Neural progenitor cell (in vitro differentiated cells): ENCODE results near the gene HLTF. TPM values are rescaled to one million over a fixed set of nuclear protein-coding genes. Genes with fewer than 3 reads are reported as not detected.
A peak's percentile ranks its signal among the peaks of the same experiment; 100 is the strongest.

ENCODE experiments used
- DNase-seq: peaks from one replicate; pipeline ENCODE4 v3.0.0-alpha.2; 2016; ENCODE audit warnings: low spot score
- H2AFZ ChIP-seq: fragments of 200-600 bp; sonication (generic); replicated peaks from 2 replicates; pipeline ENCODE4 v1.6.1; 2016; ENCODE audit warnings: antibody characterized with exemption
- H3F3A ChIP-seq: fragments of 200-600 bp; sonication (generic); 2 replicates; pipeline ENCODE4 v1.6.1; 2016; ENCODE audit warnings: antibody characterized with exemption, low read depth
- H3K27ac ChIP-seq: fragments of 200-600 bp; sonication (generic); 2 replicates; pipeline ENCODE4 v1.5.1; 2016; ENCODE audit warnings: mild to moderate bottlenecking
- H3K27me3 ChIP-seq: fragments of 200-600 bp; sonication (generic); 2 replicates; pipeline ENCODE4 v1.6.1; 2016; ENCODE audit warnings: mild to moderate bottlenecking, moderate library complexity
- H3K36me3 ChIP-seq: fragments of 200-600 bp; sonication (generic); 2 replicates; pipeline ENCODE4 v1.5.1; 2016
- H3K4me1 ChIP-seq: fragments of 200-600 bp; sonication (generic); 2 replicates; pipeline ENCODE4 v1.6.1; 2016; ENCODE audit warnings: mixed run types
- H3K4me2 ChIP-seq: fragments of 200-600 bp; sonication (generic); 2 replicates; pipeline ENCODE4 v1.6.1; 2016
- H3K4me3 ChIP-seq: fragments of 200-600 bp; sonication (generic); 2 replicates; pipeline ENCODE4 v1.5.1; 2016
- H3K79me2 ChIP-seq: fragments of 200-600 bp; sonication (generic); 2 replicates; pipeline ENCODE4 v1.6.1; 2016; ENCODE audit warnings: low read depth
- H3K9ac ChIP-seq: fragments of 200-600 bp; sonication (generic); 2 replicates; pipeline ENCODE4 v1.6.1; 2016
- H3K9me3 ChIP-seq: fragments of 200-600 bp; sonication (generic); 2 replicates; pipeline ENCODE4 v1.5.1; 2016; ENCODE audit warnings: low read depth
- H4K20me1 ChIP-seq: fragments of 200-600 bp; sonication (generic); 2 replicates; pipeline ENCODE4 v1.6.1; 2016; ENCODE audit warnings: low read depth
- H3K27ac Mint-ChIP-seq: 3 replicates; pipeline ENCODE4 v1.8.0; 2021; ENCODE audit warnings: mixed read lengths
- H3K27me3 Mint-ChIP-seq: 2 replicates; pipeline ENCODE4 v1.8.0; 2022; ENCODE audit warnings: low read depth, mild to moderate bottlenecking, inconsistent platforms, moderate library complexity, mixed read lengths; ENCODE audit not compliant: insufficient read depth
- H3K36me3 Mint-ChIP-seq: 3 replicates; pipeline ENCODE4 v1.8.0; 2021; ENCODE audit warnings: mixed read lengths
- H3K4me1 Mint-ChIP-seq: 3 replicates; pipeline ENCODE4 v1.8.0; 2021; ENCODE audit warnings: mixed read lengths
- H3K4me3 Mint-ChIP-seq: 3 replicates; pipeline ENCODE4 v1.8.0; 2021; ENCODE audit warnings: mild to moderate bottlenecking, moderate library complexity, mixed read lengths
- H3K9me3 Mint-ChIP-seq: 3 replicates; pipeline ENCODE4 v1.8.0; 2020; ENCODE audit warnings: mixed read lengths
- EZH2 ChIP-seq: fragments of 200-600 bp; sonication (generic); IDR thresholded peaks from 2 replicates; pipeline ENCODE4 v1.6.1; 2017; ENCODE audit warnings: antibody characterized with exemption, mild to moderate bottlenecking, moderate library complexity
- EZH2phosphoT487 ChIP-seq: fragments of 200-600 bp; sonication (generic); IDR thresholded peaks from 2 replicates; pipeline ENCODE4 v1.6.1; 2017; ENCODE audit warnings: antibody characterized with exemption
- total RNA-seq: library from RNA; depleted of rRNA; stranded (reverse); fragments of >200 nt; gene quantifications from 2 replicates; pipeline ENCODE4 v1.2.3, GENCODE V29; 2015; ENCODE audit warnings: low replicate concordance
- TF ChIP-seq, protein P1 (sequence below): fragments of 200-600 bp; sonication (generic); IDR thresholded peaks from 2 replicates; pipeline ENCODE4 v1.5.1; 2017; ENCODE audit warnings: antibody characterized with exemption, mild to moderate bottlenecking

HLTF gene, protein sequence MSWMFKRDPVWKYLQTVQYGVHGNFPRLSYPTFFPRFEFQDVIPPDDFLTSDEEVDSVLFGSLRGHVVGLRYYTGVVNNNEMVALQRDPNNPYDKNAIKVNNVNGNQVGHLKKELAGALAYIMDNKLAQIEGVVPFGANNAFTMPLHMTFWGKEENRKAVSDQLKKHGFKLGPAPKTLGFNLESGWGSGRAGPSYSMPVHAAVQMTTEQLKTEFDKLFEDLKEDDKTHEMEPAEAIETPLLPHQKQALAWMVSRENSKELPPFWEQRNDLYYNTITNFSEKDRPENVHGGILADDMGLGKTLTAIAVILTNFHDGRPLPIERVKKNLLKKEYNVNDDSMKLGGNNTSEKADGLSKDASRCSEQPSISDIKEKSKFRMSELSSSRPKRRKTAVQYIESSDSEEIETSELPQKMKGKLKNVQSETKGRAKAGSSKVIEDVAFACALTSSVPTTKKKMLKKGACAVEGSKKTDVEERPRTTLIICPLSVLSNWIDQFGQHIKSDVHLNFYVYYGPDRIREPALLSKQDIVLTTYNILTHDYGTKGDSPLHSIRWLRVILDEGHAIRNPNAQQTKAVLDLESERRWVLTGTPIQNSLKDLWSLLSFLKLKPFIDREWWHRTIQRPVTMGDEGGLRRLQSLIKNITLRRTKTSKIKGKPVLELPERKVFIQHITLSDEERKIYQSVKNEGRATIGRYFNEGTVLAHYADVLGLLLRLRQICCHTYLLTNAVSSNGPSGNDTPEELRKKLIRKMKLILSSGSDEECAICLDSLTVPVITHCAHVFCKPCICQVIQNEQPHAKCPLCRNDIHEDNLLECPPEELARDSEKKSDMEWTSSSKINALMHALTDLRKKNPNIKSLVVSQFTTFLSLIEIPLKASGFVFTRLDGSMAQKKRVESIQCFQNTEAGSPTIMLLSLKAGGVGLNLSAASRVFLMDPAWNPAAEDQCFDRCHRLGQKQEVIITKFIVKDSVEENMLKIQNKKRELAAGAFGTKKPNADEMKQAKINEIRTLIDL
- 39.5 and 76.1 TPM in 2 replicates for total RNA-seq

DNA sequence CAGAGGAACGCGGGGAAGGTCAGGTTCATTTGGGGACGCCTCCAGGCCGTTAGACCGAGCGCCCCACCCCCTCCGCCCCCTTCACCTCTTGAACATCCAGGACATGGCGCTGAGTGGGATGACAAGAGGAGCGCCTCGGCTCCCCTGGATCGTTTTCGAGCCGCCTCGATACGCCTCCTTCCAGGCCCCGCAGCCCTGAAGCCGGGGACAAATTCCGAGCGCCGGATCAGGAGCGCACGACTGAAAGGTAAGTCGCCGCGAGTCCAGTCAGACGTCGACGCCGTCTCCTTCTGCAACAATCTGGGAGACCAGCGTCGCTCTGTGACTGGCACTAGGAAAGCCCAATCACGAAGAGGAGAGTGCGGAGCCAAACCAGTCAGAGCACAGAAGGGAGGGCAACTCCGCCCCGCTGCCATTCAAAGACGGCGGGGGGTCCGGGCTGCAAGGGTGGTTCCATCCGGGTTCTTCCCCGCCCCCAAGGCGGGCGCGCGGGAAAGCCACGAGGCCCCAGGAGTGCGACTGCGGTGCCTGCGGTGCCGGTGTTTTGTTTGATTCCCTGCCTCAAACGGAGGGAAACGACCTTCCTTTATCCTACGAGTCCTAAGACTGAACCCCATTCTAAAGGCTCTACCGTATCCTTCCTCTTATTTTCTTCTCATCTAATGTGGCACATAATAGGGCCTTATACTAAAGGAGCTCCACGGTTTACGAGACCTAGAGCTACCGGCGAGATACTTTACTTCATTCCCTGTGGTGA, at the start of gene HLTF:
HLTF (minus strand) TSS at position 302 of the 757 bp plus-strand sequence; CDS start at position 105, 197 bp downstream.
- H3K9ac ChIP-seq, result no peak within 1 kb of the TSS
- no peaks in the 10 kb centered on the region for H3K36me3 ChIP-seq
- TF ChIP-seq, protein P1, sequence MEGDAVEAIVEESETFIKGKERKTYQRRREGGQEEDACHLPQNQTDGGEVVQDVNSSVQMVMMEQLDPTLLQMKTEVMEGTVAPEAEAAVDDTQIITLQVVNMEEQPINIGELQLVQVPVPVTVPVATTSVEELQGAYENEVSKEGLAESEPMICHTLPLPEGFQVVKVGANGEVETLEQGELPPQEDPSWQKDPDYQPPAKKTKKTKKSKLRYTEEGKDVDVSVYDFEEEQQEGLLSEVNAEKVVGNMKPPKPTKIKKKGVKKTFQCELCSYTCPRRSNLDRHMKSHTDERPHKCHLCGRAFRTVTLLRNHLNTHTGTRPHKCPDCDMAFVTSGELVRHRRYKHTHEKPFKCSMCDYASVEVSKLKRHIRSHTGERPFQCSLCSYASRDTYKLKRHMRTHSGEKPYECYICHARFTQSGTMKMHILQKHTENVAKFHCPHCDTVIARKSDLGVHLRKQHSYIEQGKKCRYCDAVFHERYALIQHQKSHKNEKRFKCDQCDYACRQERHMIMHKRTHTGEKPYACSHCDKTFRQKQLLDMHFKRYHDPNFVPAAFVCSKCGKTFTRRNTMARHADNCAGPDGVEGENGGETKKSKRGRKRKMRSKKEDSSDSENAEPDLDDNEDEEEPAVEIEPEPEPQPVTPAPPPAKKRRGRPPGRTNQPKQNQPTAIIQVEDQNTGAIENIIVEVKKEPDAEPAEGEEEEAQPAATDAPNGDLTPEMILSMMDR, result no peak
- TF ChIP-seq EZH2 (peak; percentile 25), EZH2phosphoT487 (no peak)
- H3K79me2 ChIP-seq, result peaks cover 32% of the 10 kb centered on the region
- H4K20me1 ChIP-seq, result peaks cover 6% of the 10 kb centered on the region
- Mint-ChIP-seq H3K36me3 (peaks cover 28% of the 10 kb centered on the region), H3K4me3 (peak within 1 kb of the TSS; percentile 92), H3K27me3 (peaks cover 12% of the 10 kb centered on the region), H3K9me3 (peaks cover 18% of the 10 kb centered on the region), H3K4me1 (peaks cover 22% of the 10 kb centered on the region), H3K27ac (peak within 1 kb of the TSS; percentile 91)
- peak within 1 kb of the TSS; percentile 40 for H3K27ac ChIP-seq
- H3K4me2 ChIP-seq, result peak within 1 kb of the TSS; percentile 79
- H3K27me3 ChIP-seq, result no peaks in the 10 kb centered on the region
- H3K4me3 ChIP-seq, result peak within 1 kb of the TSS; percentile 61
- H3K9me3 ChIP-seq, result no peaks in the 10 kb centered on the region
- peak; percentile 95 for DNase-seq
- H3K4me1 ChIP-seq, result no peaks in the 10 kb centered on the region
- H2AFZ ChIP-seq, result peak within 1 kb of the TSS; percentile 66
- peaks cover 21% of the 10 kb centered on the region for H3F3A ChIP-seq

DNA sequence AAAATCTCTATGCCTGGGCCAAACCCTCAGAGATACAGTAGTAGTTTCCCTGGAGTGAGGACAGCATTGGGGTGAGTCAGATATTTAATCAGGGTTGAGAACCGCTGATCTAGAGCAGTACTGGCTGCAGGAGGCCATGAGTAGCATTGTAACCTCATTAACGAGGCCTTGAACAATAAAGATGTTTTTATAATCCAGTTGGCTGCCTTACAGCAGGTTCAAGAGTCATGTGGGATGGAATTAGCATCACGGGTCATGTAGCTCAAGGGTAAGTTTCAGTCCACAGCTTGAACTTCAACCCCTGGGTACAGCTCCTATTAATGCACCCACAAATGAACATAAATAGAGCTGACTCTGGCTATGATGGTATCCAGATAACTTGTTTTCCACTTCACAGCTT, 48.2 kb upstream of the HLTF start:
- Histone ChIP-seq H2AFZ (no peak overlapping the region), H3K79me2 (peaks cover 34% of the 10 kb centered on the region), H3K27ac (no peak overlapping the region), H3K9me3 (no peaks in the 10 kb centered on the region), H4K20me1 (no peaks in the 10 kb centered on the region), H3K4me3 (no peak overlapping the region), H3K9ac (no peak overlapping the region), H3K4me2 (no peak overlapping the region), H3K36me3 (no peaks in the 10 kb centered on the region), H3F3A (no peaks in the 10 kb centered on the region), H3K27me3 (no peaks in the 10 kb centered on the region), H3K4me1 (no peaks in the 10 kb centered on the region)
- peaks cover 22% of the 10 kb centered on the region for H3K4me1 Mint-ChIP-seq
- no peak for TF ChIP-seq EZH2phosphoT487
- TF ChIP-seq, protein P1, result no peak
- no peak for TF ChIP-seq EZH2
- no peak for DNase-seq
- no peaks in the 10 kb centered on the region for H3K9me3 Mint-ChIP-seq
- no peak overlapping the region for H3K4me3 Mint-ChIP-seq
- peaks cover 7% of the 10 kb centered on the region for H3K36me3 Mint-ChIP-seq
- H3K27me3 Mint-ChIP-seq, result no peaks in the 10 kb centered on the region
- no peak overlapping the region for H3K27ac Mint-ChIP-seq

DNA sequence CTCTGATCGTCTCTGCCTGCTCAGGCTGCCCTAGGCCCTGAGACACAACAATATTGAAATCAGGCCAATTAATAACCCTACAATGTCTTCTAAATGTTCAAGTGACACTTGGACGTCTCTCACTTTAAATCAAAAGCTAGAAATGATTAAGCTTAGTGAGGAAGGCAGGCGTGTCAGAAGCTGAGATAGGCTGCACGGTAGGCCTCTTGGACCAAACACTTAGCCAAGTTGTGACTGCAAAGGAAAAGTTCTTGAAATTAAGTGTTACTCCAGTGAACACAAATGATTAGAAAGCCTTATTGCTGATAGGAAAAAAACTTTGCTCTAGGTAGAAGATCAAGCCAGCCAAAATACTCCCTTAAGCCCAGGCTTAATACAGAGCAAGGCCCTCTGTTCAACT, 45.3 kb upstream of the HLTF start:
- Mint-ChIP-seq H3K27ac (no peak overlapping the region), H3K4me3 (peak overlapping the region; percentile 95), H3K36me3 (peaks cover 7% of the 10 kb centered on the region), H3K9me3 (no peaks in the 10 kb centered on the region), H3K4me1 (peaks cover 25% of the 10 kb centered on the region), H3K27me3 (peaks cover 2% of the 10 kb centered on the region)
- Histone ChIP-seq H3F3A (no peaks in the 10 kb centered on the region), H3K9ac (no peak overlapping the region), H3K4me3 (no peak overlapping the region), H3K4me1 (no peaks in the 10 kb centered on the region), H3K27me3 (peaks cover 16% of the 10 kb centered on the region), H3K79me2 (peaks cover 34% of the 10 kb centered on the region), H3K4me2 (peak overlapping the region; percentile 5), H4K20me1 (no peaks in the 10 kb centered on the region), H3K9me3 (no peaks in the 10 kb centered on the region), H3K27ac (no peak overlapping the region), H2AFZ (no peak overlapping the region), H3K36me3 (no peaks in the 10 kb centered on the region)
- DNase-seq, result no peak
- TF ChIP-seq EZH2phosphoT487 (no peak), EZH2 (no peak)
- TF ChIP-seq, protein P1, result no peak
